Stomach (tissue), 9 donors: Measurements from ENCODE around the gene PHF2. TPM values are rescaled to one million over a fixed set of nuclear protein-coding genes. Genes with fewer than 3 reads are reported as not detected.
"Not testable (repeated sequence)": the region's sequence is repeated elsewhere in the genome, so short reads cannot be mapped to it uniquely, and the experiment has no call there.

ENCODE experiments used
- DNase-seq, 2 donors: peaks; one replicate each; pipeline versions ENCODE4 v3.0.0 to v3.0.0-alpha.2; 2013 to 2019
- H3K27ac ChIP-seq, 5 donors: fragments of 200-600 bp in 4 of 5; sonication (generic) in 4 of 5; one replicate each; pipeline ENCODE4 v1.5.1; 2013 to 2019; ENCODE audit warnings: mild to moderate bottlenecking in 1 of 5, moderate library complexity in 1 of 5
- H3K27me3 ChIP-seq, 3 donors: fragments of 200-600 bp; sonication (generic); one replicate each; pipeline ENCODE4 v1.5.1; 2017 to 2019; ENCODE audit warnings: mixed run types in 1 of 3
- H3K36me3 ChIP-seq, 4 donors: fragments of 200-600 bp; sonication (generic); 1 replicate in 3 of 4; 2 replicates in 1 of 4; pipeline ENCODE4 v1.5.1; 2016 to 2019
- H3K4me1 ChIP-seq, 4 donors: fragments of 200-600 bp; sonication (generic); one replicate each; pipeline ENCODE4 v1.5.1; 2016 to 2019
- H3K4me3 ChIP-seq, 4 donors: fragments of 200-600 bp; sonication (generic) in 3 of 4; one replicate each; pipeline ENCODE4 v1.5.1; 2016 to 2019; ENCODE audit warnings: mild to moderate bottlenecking in 1 of 4
- H3K9me3 ChIP-seq, 4 donors: fragments of 200-600 bp; sonication (generic); one replicate each; pipeline ENCODE4 v1.5.1; 2016 to 2019
- EP300 ChIP-seq: sonication (generic); formaldehyde crosslinking; IDR thresholded peaks from one replicate; pipeline ENCODE4 v1.6.1; 2017; ENCODE audit warnings: antibody characterized with exemption
- POLR2A ChIP-seq, 4 donors: fragments of 450-650 bp; IDR thresholded peaks; one replicate each; pipeline ENCODE4 v1.6.1; 2016; ENCODE audit warnings: antibody characterized with exemption in 4 of 4, control low read depth in 2 of 4, mild to moderate bottlenecking in 1 of 4, moderate library complexity in 1 of 4
- POLR2AphosphoS5 ChIP-seq, 3 donors: sonication (generic); formaldehyde crosslinking; IDR thresholded peaks; one replicate each; pipeline ENCODE4 v1.6.1; 2016; ENCODE audit warnings: antibody characterized with exemption in 3 of 3
- WGBS, 5 donors: extraction: QIAGEN DNeasy Blood & Tissue Kit in 3 of 5; methylation state at CpG; one replicate each; pipeline versions ENCODE4 v1.1.5 to v1.1.7; 2013 to 2018; 5-methylcytosine and 5-hydroxymethylcytosine counted together
- intact Hi-C: fragments of 100-400 bp; cut with DNase I; formaldehyde crosslinking; loops from one replicate; pipeline ENCODE4 v1.15.1; 2023; ENCODE audit warnings: low total_unique reads
- polyA plus RNA-seq, 3 donors: library from polyadenylated mRNA; stranded (reverse); fragments of 200-250 nt; gene quantifications; one replicate each; pipeline ENCODE4 v1.2.3, GENCODE V29; 2013
- total RNA-seq, 5 donors: library from RNA; depleted of rRNA; stranded (reverse); fragments of >200 nt; gene quantifications; one replicate each; pipeline versions ENCODE4 v1.1.0 to v1.2.3, GENCODE V29; 2014 to 2016
- TF ChIP-seq, protein P1 (sequence below), 7 experiments: fragments of 450-650 bp in 4 of 7; fragments of 200-600 bp in 3 of 7; sonication (generic) in 3 of 7; IDR thresholded peaks; one replicate each; pipeline ENCODE4 v1.5.1; 2016 to 2019; ENCODE audit warnings: antibody characterized with exemption in 7 of 7, control low read depth in 2 of 7, mild to moderate bottlenecking in 1 of 7
- donor health status: healthy with polysubstance abuse.
- donor health status: Bipolar disorder and iron deficiency.
- donor health status: healthy.

Gene PHF2
- total and polyA plus RNA-seq, 8 donors = 14.2 to 58.0 (median 19.5) TPM

DNA sequence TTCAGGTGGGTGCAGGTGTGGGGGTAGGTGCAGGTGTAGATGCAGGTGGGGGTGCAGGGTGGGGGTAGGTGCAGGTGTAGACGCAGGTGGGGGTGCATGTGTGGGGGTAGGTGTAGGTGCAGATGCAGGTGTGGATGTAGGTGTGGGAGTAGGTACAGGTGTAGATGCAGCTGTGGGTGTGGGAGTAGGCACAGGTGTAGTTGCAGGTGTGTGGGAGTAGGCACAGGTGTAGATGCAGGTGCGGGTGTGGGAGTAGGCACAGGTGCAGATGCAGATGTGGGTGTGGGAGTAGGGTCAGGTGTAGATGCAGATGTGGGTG lies 94.6 kb downstream of the PHF2 start:
- TF ChIP-seq EP300 (no peak), POLR2A (IDR thresholded peaks at IDR 0.05) (no peak), POLR2AphosphoS5 (IDR thresholded peaks at IDR 0.05) (no peak)
- TF ChIP-seq, protein P1, sequence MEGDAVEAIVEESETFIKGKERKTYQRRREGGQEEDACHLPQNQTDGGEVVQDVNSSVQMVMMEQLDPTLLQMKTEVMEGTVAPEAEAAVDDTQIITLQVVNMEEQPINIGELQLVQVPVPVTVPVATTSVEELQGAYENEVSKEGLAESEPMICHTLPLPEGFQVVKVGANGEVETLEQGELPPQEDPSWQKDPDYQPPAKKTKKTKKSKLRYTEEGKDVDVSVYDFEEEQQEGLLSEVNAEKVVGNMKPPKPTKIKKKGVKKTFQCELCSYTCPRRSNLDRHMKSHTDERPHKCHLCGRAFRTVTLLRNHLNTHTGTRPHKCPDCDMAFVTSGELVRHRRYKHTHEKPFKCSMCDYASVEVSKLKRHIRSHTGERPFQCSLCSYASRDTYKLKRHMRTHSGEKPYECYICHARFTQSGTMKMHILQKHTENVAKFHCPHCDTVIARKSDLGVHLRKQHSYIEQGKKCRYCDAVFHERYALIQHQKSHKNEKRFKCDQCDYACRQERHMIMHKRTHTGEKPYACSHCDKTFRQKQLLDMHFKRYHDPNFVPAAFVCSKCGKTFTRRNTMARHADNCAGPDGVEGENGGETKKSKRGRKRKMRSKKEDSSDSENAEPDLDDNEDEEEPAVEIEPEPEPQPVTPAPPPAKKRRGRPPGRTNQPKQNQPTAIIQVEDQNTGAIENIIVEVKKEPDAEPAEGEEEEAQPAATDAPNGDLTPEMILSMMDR (IDR thresholded peaks at IDR 0.05) = no peak
- H3K4me1 ChIP-seq = peaks cover 0 to 15% (median 5%) of the 10 kb centered on the region in 4 donors
- H3K9me3 ChIP-seq = no peaks in the 10 kb centered on the region
- H3K27me3 ChIP-seq = no peaks in the 10 kb centered on the region
- intact Hi-C loops = no loop called here
- H3K36me3 ChIP-seq = peaks cover 34 to 76% (median 60%) of the 10 kb centered on the region in 4 donors
- 91 to 99% (median 96%) methylated on average over 2 of the region's 2 CpGs for WGBS, 5 donors
- DNase-seq = no peak
- no peak overlapping the region for H3K27ac ChIP-seq
- H3K4me3 ChIP-seq = no peak overlapping the region

DNA sequence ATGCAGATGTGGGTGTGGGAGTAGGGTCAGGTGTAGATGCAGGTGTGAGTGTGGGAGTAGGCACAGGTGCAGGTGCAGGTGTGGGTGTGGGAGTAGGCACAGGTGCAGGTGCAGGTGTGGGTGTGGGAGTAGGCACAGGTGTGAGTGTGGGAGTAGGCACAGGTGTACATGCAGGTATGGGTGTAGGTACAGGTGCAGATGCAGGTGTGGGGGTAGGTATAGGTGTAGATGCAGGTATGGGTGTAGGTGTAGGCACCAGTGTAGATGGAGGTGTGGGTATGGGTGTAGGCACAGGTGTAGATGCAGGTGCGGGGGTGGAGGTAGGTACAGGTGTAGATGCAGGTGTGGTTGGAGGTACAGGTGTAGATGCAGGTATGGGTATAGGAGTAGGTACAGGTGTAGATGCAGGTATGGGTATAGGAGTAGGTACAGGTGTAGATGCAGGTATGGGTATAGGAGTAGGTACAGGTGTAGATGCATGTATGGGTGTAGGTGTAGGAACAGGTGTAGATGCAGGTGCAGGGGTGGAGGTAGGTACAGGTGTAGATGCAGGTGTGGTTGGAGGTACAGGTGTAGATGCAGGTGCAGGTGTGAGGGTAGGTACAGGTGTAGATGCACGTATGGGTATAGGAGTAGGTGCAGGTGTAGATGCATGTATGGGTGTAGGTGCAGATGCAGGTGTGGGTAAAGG lies 96.1 kb downstream of the PHF2 start:
- H3K27ac ChIP-seq, H3K9me3 ChIP-seq, H3K27me3 ChIP-seq, H3K4me3 ChIP-seq, intact Hi-C loops: not testable (repeated sequence)
- peaks cover 0 to 15% (median 5%) of the 10 kb centered on the region in 4 donors for H3K4me1 ChIP-seq
- H3K36me3 ChIP-seq = peaks cover 40 to 76% (median 60%) of the 10 kb centered on the region in 4 donors
- WGBS, 5 donors = 89 to 100% (median 94%) methylated on average over 2 of the region's 2 CpGs
- peak in 1 of 2 donors; percentile 14 for DNase-seq

DNA sequence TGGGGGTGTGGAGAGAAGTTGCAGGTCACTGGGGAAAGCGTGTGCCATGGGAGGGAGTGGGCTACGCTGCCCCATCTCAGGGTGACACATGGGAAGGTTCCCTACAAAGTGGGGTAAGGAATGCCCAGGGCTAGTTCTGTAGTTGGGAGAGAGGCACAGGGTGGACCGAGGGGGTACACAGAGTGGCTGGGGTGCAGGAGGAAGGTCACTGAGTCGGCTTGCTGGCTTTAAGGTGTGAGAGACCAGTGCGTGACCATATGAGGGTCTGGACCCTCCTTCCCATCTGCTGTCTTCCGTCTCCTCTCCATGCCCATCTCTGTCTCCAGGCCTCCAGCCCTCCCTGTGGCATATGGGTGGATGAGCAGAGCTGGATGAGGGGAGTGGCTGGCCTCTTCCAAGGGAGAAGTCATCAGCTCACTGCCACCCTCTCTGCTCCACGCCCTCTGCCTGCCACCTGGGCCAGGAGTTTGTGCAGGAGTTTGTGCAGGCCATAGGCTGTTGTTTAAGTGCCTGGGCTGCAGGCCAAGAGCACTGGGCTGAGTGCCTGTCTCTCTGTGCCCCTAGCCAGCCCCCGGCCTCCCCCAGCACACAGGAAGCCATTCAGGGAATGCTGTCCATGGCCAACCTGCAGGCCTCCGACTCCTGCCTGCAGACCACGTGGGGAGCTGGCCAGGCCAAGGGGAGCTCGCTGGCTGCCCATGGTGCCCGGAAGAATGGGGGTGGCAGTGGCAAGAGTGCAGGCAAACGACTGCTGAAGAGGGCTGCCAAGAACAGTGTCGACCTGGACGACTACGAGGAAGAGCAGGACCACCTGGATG lies 96.8 kb downstream of the PHF2 start:
- H3K4me1 ChIP-seq = peaks cover 0 to 15% (median 5%) of the 10 kb centered on the region in 4 donors
- peak in 1 of 2 donors; percentile 22 for DNase-seq
- TF ChIP-seq POLR2A (IDR thresholded peaks at IDR 0.05) (no peak), EP300 (no peak), POLR2AphosphoS5 (IDR thresholded peaks at IDR 0.05) (no peak)
- TF ChIP-seq, protein P1 (IDR thresholded peaks at IDR 0.05) = no peak
- H3K36me3 ChIP-seq = peaks cover 43 to 76% (median 61%) of the 10 kb centered on the region in 4 donors
- 76 to 85% (median 81%) methylated on average over 14 to 16 of the region's 16 CpGs for WGBS, 5 donors
- H3K9me3 ChIP-seq = no peaks in the 10 kb centered on the region
- H3K4me3 ChIP-seq = no peak overlapping the region
- no peaks in the 10 kb centered on the region for H3K27me3 ChIP-seq
- intact Hi-C loops = no loop called here
- H3K27ac ChIP-seq = no peak overlapping the region

DNA sequence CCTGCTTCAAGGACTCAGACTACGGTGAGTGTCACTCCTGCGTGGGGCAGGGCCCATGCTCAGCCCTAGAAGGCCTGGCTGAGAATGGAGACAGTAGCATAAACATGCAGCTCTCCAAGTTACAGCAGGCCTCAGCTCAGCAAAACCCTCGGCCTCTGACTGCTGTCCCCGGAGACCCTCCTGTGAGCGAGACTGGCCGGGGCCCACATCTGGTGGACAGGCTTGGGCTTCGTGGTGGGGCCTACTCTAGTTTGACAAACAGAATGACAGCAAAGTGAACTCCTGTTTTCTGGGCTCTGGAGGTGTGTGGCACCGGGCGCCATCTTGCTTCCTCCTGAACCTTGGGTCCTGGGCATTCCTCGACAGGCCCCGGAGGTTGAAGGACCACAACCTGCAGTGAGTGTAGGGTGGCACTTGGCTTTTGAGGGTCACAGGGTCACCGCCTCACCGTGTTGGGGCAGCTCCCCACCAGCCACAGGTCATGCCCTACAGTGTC lies 97.5 kb downstream of the PHF2 start:
- peaks cover 0 to 15% (median 5%) of the 10 kb centered on the region in 4 donors for H3K4me1 ChIP-seq
- intact Hi-C loops = no loop called here
- no peak for TF ChIP-seq EP300
- TF ChIP-seq, protein P1 (IDR thresholded peaks at IDR 0.05) = no peak
- H3K36me3 ChIP-seq = peaks cover 43 to 76% (median 61%) of the 10 kb centered on the region in 4 donors
- no peak overlapping the region for H3K27ac ChIP-seq
- WGBS, 5 donors = 86 to 92% (median 90%) methylated on average over 11 to 13 of the region's 13 CpGs
- H3K4me3 ChIP-seq = no peak overlapping the region
- DNase-seq = peak; percentile 2 to 30
- no peaks in the 10 kb centered on the region for H3K9me3 ChIP-seq
- no peaks in the 10 kb centered on the region for H3K27me3 ChIP-seq
